Endothelial cell of umbilical vein (primary cell): Measurements from ENCODE around the gene ABCF2. TPM values are rescaled to one million over a fixed set of nuclear protein-coding genes. Genes with fewer than 3 reads are reported as not detected.
A peak's percentile ranks its signal among the peaks of the same experiment; 100 is the strongest.

ENCODE experiments used
- BruUV-seq: library from RNA; stranded (reverse); fragments of 400-500 nt; replicated peaks from 2 replicates; lab custom pipeline; 2021; lab: Mats Ljungman, UMichigan
- CTCF ChIA-PET: fragments of 300-600, 350-600 bp; sonication (Branson Sonifier 250); formaldehyde crosslinking; loops from one replicate; lab custom pipeline; 2021; ENCODE audit warnings: antibody characterized with exemption, inconsistent platforms; lab: Charles Lee
- POLR2A ChIA-PET: fragments of 300-600, 350-600 bp; sonication (Branson Sonifier 250); formaldehyde crosslinking; loops from one replicate; lab custom pipeline; 2021; ENCODE audit warnings: antibody characterized with exemption, inconsistent platforms; lab: Charles Lee
- DNase-seq: peaks from one replicate; pipeline ENCODE4 v3.0.0-alpha.2; 2011; ENCODE audit warnings: low read depth, low spot score
- FAIRE-seq: peaks from 2 replicates; lab custom pipeline; 2011; peaks lifted over from hg19 to GRCh38; lab: Jason Lieb, UNC
- H2AFZ ChIP-seq: 2 replicates; pipeline ENCODE4 v1.6.0; 2012; ENCODE audit warnings: low read depth, low read length, control low read depth, inconsistent platforms
- H3K27ac ChIP-seq: 2 replicates; pipeline ENCODE4 v1.5.1; 2011; ENCODE audit warnings: low read depth, mild to moderate bottlenecking, control low read depth, low read length, moderate library complexity; ENCODE audit not compliant: insufficient read depth
- H3K27me3 ChIP-seq, 2 experiments: 2 replicates each; pipeline versions ENCODE4 v1.6.0 to v1.6.1; 2011; ENCODE audit warnings: low read length in 2 of 2, mixed read lengths in 1 of 2; ENCODE audit not compliant: control insufficient read depth in 2 of 2, insufficient read depth in 2 of 2
- H3K36me3 ChIP-seq, 2 experiments: 2 replicates in 1 of 2; 3 replicates in 1 of 2; pipeline ENCODE4 v1.5.1; 2011; ENCODE audit warnings: low read length in 2 of 2, mild to moderate bottlenecking in 1 of 2, moderate library complexity in 1 of 2; ENCODE audit not compliant: control insufficient read depth in 2 of 2, insufficient read depth in 2 of 2; ENCODE audit errors: extremely low read depth in 1 of 2
- H3K4me1 ChIP-seq: 3 replicates; pipeline ENCODE4 v1.5.1; 2011; ENCODE audit warnings: mild to moderate bottlenecking, low read length; ENCODE audit not compliant: control insufficient read depth, insufficient read depth; ENCODE audit errors: extremely low read depth
- H3K4me2 ChIP-seq: 2 replicates; pipeline ENCODE4 v1.6.1; 2011; ENCODE audit warnings: low read length, control low read depth, mixed read lengths; ENCODE audit not compliant: insufficient read depth
- H3K4me3 ChIP-seq, 3 experiments: fragments of 200-600 bp in 1 of 3; sonication (generic), shearing (Covaris generic) in 1 of 3; replicated peaks in 1 of 3; 2 replicates each; pipeline ENCODE4 v1.5.1; 2011 to 2016; ENCODE audit warnings: control low read depth in 3 of 3, low read length in 3 of 3, mild to moderate bottlenecking in 2 of 3, inconsistent platforms in 1 of 3, low read depth in 1 of 3, moderate library complexity in 1 of 3; ENCODE audit not compliant: insufficient read depth in 1 of 3
- H3K79me2 ChIP-seq: 2 replicates; pipeline ENCODE4 v1.6.0; 2012; ENCODE audit warnings: low read length, inconsistent platforms; ENCODE audit not compliant: control insufficient read depth, insufficient read depth
- H3K9ac ChIP-seq: replicated peaks from 2 replicates; pipeline ENCODE3; 2011; ENCODE audit warnings: low read length, control low read depth; ENCODE audit not compliant: insufficient read depth; ENCODE audit errors: extremely low read depth
- H3K9me1 ChIP-seq: replicated peaks from 3 replicates; pipeline ENCODE4 v1.6.0; 2011; ENCODE audit warnings: mild to moderate bottlenecking, low read length; ENCODE audit not compliant: control insufficient read depth, insufficient read depth; ENCODE audit errors: extremely low read depth
- H3K9me3 ChIP-seq: replicated peaks from 2 replicates; pipeline ENCODE4 v1.5.1; 2012; ENCODE audit warnings: low read length, inconsistent platforms; ENCODE audit not compliant: control insufficient read depth, insufficient read depth
- H4K20me1 ChIP-seq: replicated peaks from 2 replicates; pipeline ENCODE3; 2011; ENCODE audit warnings: mild to moderate bottlenecking, low read length; ENCODE audit not compliant: control insufficient read depth, insufficient read depth; ENCODE audit errors: extremely low read depth
- EZH2 ChIP-seq: IDR thresholded peaks from 2 replicates; pipeline ENCODE4 v1.6.1; 2012; ENCODE audit warnings: borderline replicate concordance, low read depth, mild to moderate bottlenecking, moderate library complexity, low read length, inconsistent platforms; ENCODE audit not compliant: severe bottlenecking
- FOS ChIP-seq: IDR thresholded peaks from 2 replicates; pipeline ENCODE4 v1.6.1; 2011; ENCODE audit warnings: mild to moderate bottlenecking, low read length, moderate library complexity, borderline replicate concordance; ENCODE audit not compliant: insufficient read depth
- MYC ChIP-seq: IDR thresholded peaks from one replicate; pipeline ENCODE4 v1.6.1; 2011; ENCODE audit warnings: mild to moderate bottlenecking, low read depth, low read length
- POLR2A ChIP-seq: IDR thresholded peaks from 2 replicates; pipeline ENCODE4 v1.6.1; 2012; ENCODE audit warnings: low read depth, mild to moderate bottlenecking, control low read depth, low read length
- dilution Hi-C: fragments of 300-500 bp; cut with MboI; formaldehyde crosslinking; loops from one replicate; pipeline ENCODE4 v1.15.0; 2019; ENCODE audit warnings: low sequenced_read_pairs; ENCODE audit not compliant: extremely low pct_ligation_motif_present
- intact Hi-C: fragments of 100-400 bp; cut with micrococcal nuclease; formaldehyde crosslinking; loops from one replicate; pipeline ENCODE4 v1.10.0; 2022
- polyA plus RNA-seq, 4 experiments: library from polyadenylated mRNA; depleted of rRNA in 3 of 4; stranded (reverse) in 3 of 4; unstranded in 1 of 4; fragments of >200 nt; gene quantifications; 2 replicates each; pipeline versions ENCODE4 v1.2.1 to v1.2.3, GENCODE V29; 2011 to 2012; ENCODE audit warnings: missing spikeins in 1 of 4
- total RNA-seq: library from RNA; stranded (reverse); gene quantifications from 2 replicates; pipeline ENCODE4 v1.2.3, GENCODE V29; 2021
- TF ChIP-seq, protein P1 (sequence below), 2 donors: IDR thresholded peaks; 1 replicate in 1 of 2; 2 replicates in 1 of 2; pipeline ENCODE4 v1.5.1; 2011; ENCODE audit warnings: low read length in 2 of 2, mild to moderate bottlenecking in 2 of 2, moderate library complexity in 2 of 2, control low read depth in 1 of 2, inconsistent platforms in 1 of 2, low read depth in 1 of 2; ENCODE audit not compliant: insufficient read depth in 1 of 2; ENCODE audit errors: extremely low read depth in 1 of 2

Gene ABCF2
- total and polyA plus RNA-seq, 2 donors (not counting 3 experiments of a cell fraction or from before 2014, with no cell fraction given), result 45.3 to 61.6 TPM

DNA sequence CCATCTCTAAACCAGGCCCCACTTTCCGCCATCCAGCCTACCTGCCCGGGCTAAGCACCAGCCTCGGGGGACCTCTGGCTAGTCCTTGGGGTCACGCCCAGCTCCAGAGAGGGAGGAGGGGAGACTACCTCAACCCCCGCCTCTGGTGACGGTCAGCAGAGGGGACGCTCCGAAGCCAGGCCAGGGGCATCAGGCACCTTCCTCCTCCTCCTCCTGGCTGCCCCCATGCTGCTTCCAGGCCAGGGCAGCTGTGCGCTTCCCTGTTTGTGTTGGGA, 25.5 kb upstream of the ABCF2 start:
- Histone ChIP-seq H3K9me1 (no peaks in the 10 kb centered on the region), H3K79me2 (no peaks in the 10 kb centered on the region), H3K36me3 (no peaks in the 10 kb centered on the region), H3K4me1 (peaks cover 10% of the 10 kb centered on the region), H3K4me2 (peak overlapping the region; percentile 60), H4K20me1 (no peaks in the 10 kb centered on the region), H3K27me3 (peaks cover 2 to 4% of the 10 kb centered on the region in 2 experiments), H2AFZ (peak overlapping the region; percentile 45), H3K27ac (no peak overlapping the region), H3K9ac (no peak overlapping the region), H3K9me3 (no peaks in the 10 kb centered on the region), H3K4me3 (peak overlapping the region in 2 of 3 experiments; percentile 38 to 44)
- peak; percentile 47 for FAIRE-seq
- no peak for DNase-seq
- dilution Hi-C loops (no loop called here), intact Hi-C loops (no loop called here)
- ChIA-PET CTCF (interaction anchor here (2.6 kb wide), 1 partner anchor 9 kb away, joined by 14 read pairs; no protein-coding TSS in a partner anchor), POLR2A (no interaction called here)
- TF ChIP-seq MYC (no peak), EZH2 (no peak)
- TF ChIP-seq, protein P1, sequence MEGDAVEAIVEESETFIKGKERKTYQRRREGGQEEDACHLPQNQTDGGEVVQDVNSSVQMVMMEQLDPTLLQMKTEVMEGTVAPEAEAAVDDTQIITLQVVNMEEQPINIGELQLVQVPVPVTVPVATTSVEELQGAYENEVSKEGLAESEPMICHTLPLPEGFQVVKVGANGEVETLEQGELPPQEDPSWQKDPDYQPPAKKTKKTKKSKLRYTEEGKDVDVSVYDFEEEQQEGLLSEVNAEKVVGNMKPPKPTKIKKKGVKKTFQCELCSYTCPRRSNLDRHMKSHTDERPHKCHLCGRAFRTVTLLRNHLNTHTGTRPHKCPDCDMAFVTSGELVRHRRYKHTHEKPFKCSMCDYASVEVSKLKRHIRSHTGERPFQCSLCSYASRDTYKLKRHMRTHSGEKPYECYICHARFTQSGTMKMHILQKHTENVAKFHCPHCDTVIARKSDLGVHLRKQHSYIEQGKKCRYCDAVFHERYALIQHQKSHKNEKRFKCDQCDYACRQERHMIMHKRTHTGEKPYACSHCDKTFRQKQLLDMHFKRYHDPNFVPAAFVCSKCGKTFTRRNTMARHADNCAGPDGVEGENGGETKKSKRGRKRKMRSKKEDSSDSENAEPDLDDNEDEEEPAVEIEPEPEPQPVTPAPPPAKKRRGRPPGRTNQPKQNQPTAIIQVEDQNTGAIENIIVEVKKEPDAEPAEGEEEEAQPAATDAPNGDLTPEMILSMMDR (IDR thresholded peaks at IDR 0.05; ENCODE audit: extremely low read depth in 1 of 2, insufficient read depth in 1 of 2, low read depth in 1 of 2, low read length in 2 of 2), result no peak
- BruUV-seq, result no TSS peak

DNA sequence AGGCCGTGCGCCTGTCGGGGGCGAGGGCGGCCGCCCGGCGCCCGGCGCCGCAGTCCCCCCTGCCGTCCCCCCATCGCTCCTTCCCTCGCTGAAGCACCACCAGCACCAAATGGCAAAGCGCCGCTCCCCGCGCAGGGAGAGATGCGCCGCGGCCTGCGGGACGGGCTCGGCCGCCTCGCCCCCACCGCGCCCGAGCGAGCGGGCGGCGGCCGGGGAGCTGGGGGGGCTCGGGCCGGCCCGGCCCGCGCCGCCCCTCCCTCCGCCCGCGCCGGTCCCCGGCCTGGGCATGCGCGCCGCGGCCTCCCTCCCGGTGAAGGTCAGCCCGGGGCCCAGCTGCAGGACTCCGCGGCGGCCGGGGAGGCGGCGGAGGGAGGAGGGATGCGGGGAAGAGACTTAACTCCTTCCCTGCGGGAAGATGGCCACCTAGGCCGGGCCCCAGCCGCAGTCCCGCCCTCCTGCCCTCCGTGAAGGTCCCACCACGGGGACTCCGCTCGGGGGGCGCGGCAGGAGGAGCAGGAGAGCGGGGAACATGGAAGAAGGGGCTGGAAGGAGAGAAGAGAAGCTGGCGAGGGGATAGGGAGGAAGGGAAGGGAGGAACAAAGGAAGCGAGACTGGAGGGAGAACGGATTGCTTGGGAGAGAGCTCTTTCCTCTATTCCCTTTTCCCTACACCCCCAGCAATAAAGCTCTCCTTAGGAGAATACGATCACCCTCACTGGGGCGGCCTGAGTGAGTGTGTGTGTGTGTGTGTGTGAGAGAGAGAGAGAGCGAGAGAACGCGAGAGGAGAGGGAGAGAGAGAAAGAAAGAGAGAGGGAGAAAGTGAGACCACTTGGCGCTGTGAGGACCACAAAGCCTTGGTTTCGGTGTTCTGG, 24.9 kb upstream of the ABCF2 start:
- CTCF ChIA-PET, result interaction anchor here (0.6 to 2.6 kb wide), 3 partner anchors 8 to 53 kb away, joined by 3 to 14 read pairs (median 3); no protein-coding TSS in a partner anchor
- Histone ChIP-seq H3K4me2 (peak overlapping the region; percentile 60), H3K9me1 (no peaks in the 10 kb centered on the region), H3K27me3 (peaks cover 2 to 4% of the 10 kb centered on the region in 2 experiments), H3K9ac (peak overlapping the region; percentile 69), H3K27ac (no peak overlapping the region), H4K20me1 (no peaks in the 10 kb centered on the region), H3K9me3 (no peaks in the 10 kb centered on the region), H2AFZ (peak overlapping the region; percentile 45), H3K36me3 (no peaks in the 10 kb centered on the region), H3K4me3 (peak overlapping the region; percentile 27 to 44 (median 38)), H3K79me2 (no peaks in the 10 kb centered on the region), H3K4me1 (peaks cover 10% of the 10 kb centered on the region)
- POLR2A ChIA-PET, result no interaction called here
- TF ChIP-seq POLR2A, result peak; percentile 27
- no peak for TF ChIP-seq FOS
- intact Hi-C loops (no loop called here), dilution Hi-C loops (no loop called here)
- DNase-seq, result peak; percentile 62
- BruUV-seq, result no TSS peak
- peak; percentile 82 for FAIRE-seq
